Activated CD4-positive, alpha-beta memory T cell treated with anti-CD3 and anti-CD28 coated beads for 36 hours (primary cell): ENCODE results near the gene C16orf92. TPM values are rescaled to one million over a fixed set of nuclear protein-coding genes. Genes with fewer than 3 reads are reported as not detected.

Source experiments
- CTCF ChIA-PET: fragments of 350-600 bp; sonication (Branson Sonifier 250); formaldehyde crosslinking; loops from one replicate; lab custom pipeline; 2021; ENCODE audit warnings: antibody characterized with exemption, inconsistent platforms; lab: Charles Lee
- POLR2A ChIA-PET: fragments of 350-600 bp; sonication (Branson Sonifier 250); formaldehyde crosslinking; loops from one replicate; lab custom pipeline; 2021; ENCODE audit warnings: antibody characterized with exemption; lab: Charles Lee
- DNase-seq: peaks from one replicate; pipeline ENCODE4 v3.0.0-alpha.2; 2020
- H3K27ac Mint-ChIP-seq: one replicate; pipeline ENCODE4 v1.8.0; 2021; ENCODE audit warnings: mixed read lengths
- H3K27me3 Mint-ChIP-seq: one replicate; pipeline ENCODE4 v1.8.0; 2021; ENCODE audit warnings: mixed read lengths
- H3K36me3 Mint-ChIP-seq: one replicate; pipeline ENCODE4 v1.8.0; 2021; ENCODE audit warnings: mixed read lengths
- H3K4me1 Mint-ChIP-seq: one replicate; pipeline ENCODE4 v1.8.0; 2021; ENCODE audit warnings: low read depth, mixed read lengths
- H3K4me3 Mint-ChIP-seq: one replicate; pipeline ENCODE4 v1.8.0; 2021; ENCODE audit warnings: mild to moderate bottlenecking, mixed read lengths
- H3K9me3 Mint-ChIP-seq: one replicate; pipeline ENCODE4 v1.8.0; 2021; ENCODE audit warnings: mixed read lengths
- intact Hi-C: fragments of 100-400 bp; cut with micrococcal nuclease; formaldehyde crosslinking; loops from one replicate; pipeline ENCODE4 v1.15.1; 2023
- total RNA-seq, 2 experiments: library from RNA; stranded (reverse); gene quantifications; one replicate each; pipeline ENCODE4 v1.2.3, GENCODE V29; 2021

Gene C16orf92
- total RNA-seq, 2 experiments from 2014 or later, result not detected

GRCh38 chr16:30054451-30054850 is 31.5 kb downstream of the C16orf92 start:
- peak overlapping the region; percentile 42 for H3K4me3 Mint-ChIP-seq
- POLR2A ChIA-PET, result interaction anchor here (1.3 to 5.0 kb wide), 3 partner anchors 11 to 246 kb away, joined by 3 to 48 read pairs (median 5); partner anchors contain the start of gene ALDOA
- intact Hi-C loops, result loop anchor here (5.0 kb wide), 1 partner anchor 38 kb away; the partner anchor contains the start of gene TBX6

GRCh38 chr16:30054959-30055553 is 32.1 kb downstream of the C16orf92 start:
- Mint-ChIP-seq H3K36me3 (no peaks in the 10 kb centered on the region), H3K27ac (peak overlapping the region; percentile 79), H3K9me3 (no peaks in the 10 kb centered on the region), H3K4me3 (peak overlapping the region; percentile 42), H3K4me1 (peaks cover 28% of the 10 kb centered on the region), H3K27me3 (no peaks in the 10 kb centered on the region)
- ChIA-PET CTCF (interaction anchor here (0.6 to 3.3 kb wide), 21 partner anchors 10 to 392 kb away, joined by 3 to 33 read pairs (median 5); partner anchors contain the start of genes ALDOA, C16orf92, CDIPT and PPP4C), POLR2A (interaction anchor here (0.6 to 5.0 kb wide), 7 partner anchors 10 to 247 kb away, joined by 3 to 48 read pairs (median 4); partner anchors contain the start of genes ALDOA, HIRIP3, INO80E and TBX6)
- intact Hi-C loops, result loop anchor here (5.0 kb wide), 1 partner anchor 37 kb away; the partner anchor contains the start of gene TBX6
- DNase-seq, result peak; percentile 76

More at GRCh38 chr16:30054451-30054850, 31.5 kb downstream of the C16orf92 start:
- H3K36me3 Mint-ChIP-seq, result no peaks in the 10 kb centered on the region
- peaks cover 28% of the 10 kb centered on the region for H3K4me1 Mint-ChIP-seq
- DNase-seq, result no peak
- CTCF ChIA-PET, result interaction anchor here (0.6 to 3.3 kb wide), 11 partner anchors 9 to 355 kb away, joined by 3 to 33 read pairs (median 8); partner anchors contain the start of genes ALDOA, TBX6 and TLCD3B
- no peak overlapping the region for H3K27ac Mint-ChIP-seq
- H3K9me3 Mint-ChIP-seq, result no peaks in the 10 kb centered on the region
- H3K27me3 Mint-ChIP-seq, result no peaks in the 10 kb centered on the region

- Mint-ChIP-seq H3K27ac (no peak overlapping the region), H3K9me3 (no peaks in the 10 kb centered on the region), H3K36me3 (peaks cover 6% of the 10 kb centered on the region), H3K4me1 (peaks cover 11% of the 10 kb centered on the region), H3K4me3 (no peak overlapping the region), H3K27me3 (no peaks in the 10 kb centered on the region)
- no peak for DNase-seq
- intact Hi-C loops, result loop anchor here (10.0 kb wide), 1 partner anchor 594 kb away; the partner anchor contains the start of genes FBRS and PRR14
- CTCF ChIA-PET, result no interaction called here
- POLR2A ChIA-PET, result no interaction called here
Observed at GRCh38 chr16:30060346-30060745, 37.3 kb downstream of the C16orf92 start.

- Mint-ChIP-seq H3K36me3 (peaks cover 10% of the 10 kb centered on the region), H3K27me3 (no peaks in the 10 kb centered on the region), H3K4me1 (peaks cover 7% of the 10 kb centered on the region), H3K9me3 (no peaks in the 10 kb centered on the region), H3K27ac (no peak overlapping the region), H3K4me3 (no peak overlapping the region)
- POLR2A ChIA-PET, result no interaction called here
- intact Hi-C loops, result loop anchor here (10.0 kb wide), 1 partner anchor 594 kb away; the partner anchor contains the start of genes FBRS and PRR14
- DNase-seq, result no peak
- CTCF ChIA-PET, result no interaction called here
Observed at GRCh38 chr16:30060836-30061554, 38.0 kb downstream of the C16orf92 start.

- ChIA-PET POLR2A (interaction anchor here (3.2 to 5.3 kb wide), 2 partner anchors 9 to 28 kb away, joined by 35 to 48 read pairs; partner anchors contain the start of gene TBX6), CTCF (interaction anchor here (0.6 to 3.6 kb wide), 7 partner anchors 8 to 851 kb away, joined by 3 to 33 read pairs (median 7); partner anchors contain the start of gene TBX6)
- no peaks in the 10 kb centered on the region for H3K27me3 Mint-ChIP-seq
- intact Hi-C loops, result loop anchor here (10.0 kb wide), 1 partner anchor 591 kb away; the partner anchor contains the start of genes FBRS and PRR14
- H3K4me1 Mint-ChIP-seq, result peaks cover 20% of the 10 kb centered on the region
- H3K36me3 Mint-ChIP-seq, result peaks cover 31% of the 10 kb centered on the region
- H3K9me3 Mint-ChIP-seq, result no peaks in the 10 kb centered on the region
- H3K4me3 Mint-ChIP-seq, result peak overlapping the region; percentile 97
- DNase-seq, result no peak
- H3K27ac Mint-ChIP-seq, result peak overlapping the region; percentile 99
Observed at GRCh38 chr16:30063278-30063892, 40.4 kb downstream of the C16orf92 start.

- Mint-ChIP-seq H3K4me1 (peaks cover 27% of the 10 kb centered on the region), H3K27ac (peak overlapping the region; percentile 99), H3K4me3 (peak overlapping the region; percentile 97), H3K9me3 (no peaks in the 10 kb centered on the region), H3K27me3 (no peaks in the 10 kb centered on the region), H3K36me3 (peaks cover 38% of the 10 kb centered on the region)
- ChIA-PET POLR2A (interaction anchor here (1.0 to 5.3 kb wide), 4 partner anchors 9 to 122 kb away, joined by 4 to 48 read pairs (median 22); partner anchors contain the start of gene TBX6), CTCF (interaction anchor here (0.8 to 3.6 kb wide), 7 partner anchors 9 to 48 kb away, joined by 3 to 33 read pairs (median 7); partner anchors contain the start of gene TBX6)
- intact Hi-C loops, result loop anchor here (2.0 to 10.0 kb wide), 2 partner anchors 319 to 591 kb away; partner anchors contain the start of genes FBRS, PRR14 and SEPTIN1
- DNase-seq, result peak; percentile 84
Observed at GRCh38 chr16:30063893-30064728, 41.1 kb downstream of the C16orf92 start.

- POLR2A ChIA-PET, result interaction anchor here (0.7 to 5.3 kb wide), 13 partner anchors 10 to 353 kb away, joined by 3 to 48 read pairs (median 4); partner anchors contain the start of genes CORO1A, MAPK3, PPP4C and TBX6
- H3K27me3 Mint-ChIP-seq, result no peaks in the 10 kb centered on the region
- peaks cover 44% of the 10 kb centered on the region for H3K36me3 Mint-ChIP-seq
- intact Hi-C loops, result loop anchor here (1.0 to 10.0 kb wide), 6 partner anchors 11 to 590 kb away; partner anchors contain the start of genes FBRS, MAZ, PPP4C and PRR14
- DNase-seq, result no peak
- CTCF ChIA-PET, result interaction anchor here (0.7 to 4.4 kb wide), 7 partner anchors 9 to 123 kb away, joined by 3 to 43 read pairs (median 15); partner anchors contain the start of genes PPP4C and TBX6
- peak overlapping the region; percentile 99 for H3K27ac Mint-ChIP-seq
- peaks cover 32% of the 10 kb centered on the region for H3K4me1 Mint-ChIP-seq
- no peaks in the 10 kb centered on the region for H3K9me3 Mint-ChIP-seq
- peak overlapping the region; percentile 97 for H3K4me3 Mint-ChIP-seq
Observed at GRCh38 chr16:30064729-30065101, 41.7 kb downstream of the C16orf92 start.

GRCh38 chr16:30065102-30065942 is 42.3 kb downstream of the C16orf92 start, which contains the start of gene ALDOA:
Gene ALDOA (plus strand): TSS chr16:30065760. CDS start chr16:30066898, 1,138 bp downstream.
- H3K9me3 Mint-ChIP-seq, result no peaks in the 10 kb centered on the region
- H3K36me3 Mint-ChIP-seq, result peaks cover 50% of the 10 kb centered on the region
- H3K4me3 Mint-ChIP-seq, result peak within 1 kb of the TSS; percentile 97
- H3K27ac Mint-ChIP-seq, result peak within 1 kb of the TSS; percentile 99
- ChIA-PET CTCF (interaction anchor here (0.7 to 4.4 kb wide), 9 partner anchors 10 to 122 kb away, joined by 3 to 43 read pairs (median 5); partner anchors contain the start of genes PPP4C and TBX6), POLR2A (interaction anchor here (0.7 to 5.3 kb wide), 19 partner anchors 10 to 593 kb away, joined by 3 to 48 read pairs (median 4); partner anchors contain the start of genes CORO1A, FBRS, KCTD13 and MAPK3)
- H3K4me1 Mint-ChIP-seq, result peaks cover 34% of the 10 kb centered on the region
- intact Hi-C loops, result loop anchor here (1.0 to 10.0 kb wide), 6 partner anchors 10 to 589 kb away; partner anchors contain the start of genes FBRS, MAZ, PPP4C and PRR14
- H3K27me3 Mint-ChIP-seq, result no peaks in the 10 kb centered on the region
- peak; percentile 98 for DNase-seq
